K562 (cell line): ENCODE results near the gene KRAS. TPM values are rescaled to one million over a fixed set of nuclear protein-coding genes. Genes with fewer than 3 reads are reported as not detected.

ENCODE experiments used
- ATF1 ChIP-seq, 2 experiments: fragments of 450-650 bp in 1 of 2; IDR thresholded peaks; 2 replicates each; pipeline ENCODE4 v1.6.1; 2016; ENCODE audit warnings: missing compliant biosample characterization in 1 of 2, missing genetic modification characterization in 1 of 2
- CBX3 ChIP-seq, 2 experiments: IDR thresholded peaks; 1 replicate in 1 of 2; 2 replicates in 1 of 2; pipeline ENCODE4 v1.6.1; 2012; ENCODE audit warnings: inconsistent platforms in 2 of 2, low read length in 2 of 2, borderline replicate concordance in 1 of 2, control low read depth in 1 of 2
- CREB1 ChIP-seq, 2 experiments: sonication (generic) in 1 of 2; formaldehyde crosslinking in 1 of 2; IDR thresholded peaks; 2 replicates each; pipeline versions ENCODE4 v1.6.1 to v1.8.0; 2012 to 2022; ENCODE audit warnings: inconsistent platforms in 1 of 2, mild to moderate bottlenecking in 1 of 2, missing genetic modification reagents in 1 of 2, moderate library complexity in 1 of 2
- ETV1 ChIP-seq: fragments of 450-650 bp; conservative IDR thresholded peaks from 2 replicates; pipeline ENCODE4 v1.6.1; 2016; ENCODE audit warnings: missing genetic modification characterization, control low read depth, low read depth, missing compliant biosample characterization
- FOSL1 ChIP-seq: fragments of 200-800 bp; sonication (Bioruptor generic); conservative IDR thresholded peaks from 2 replicates; pipeline ENCODE4 v1.6.1; 2016; ENCODE audit warnings: missing genetic modification characterization, missing compliant biosample characterization
- FOXJ2 ChIP-seq: fragments of 200-800 bp; sonication (Bioruptor generic); IDR thresholded peaks from 2 replicates; pipeline ENCODE4 v1.6.1; 2016; ENCODE audit warnings: missing genetic modification characterization, missing compliant biosample characterization
- HDGF ChIP-seq: fragments of 450-650 bp; IDR thresholded peaks from 2 replicates; pipeline ENCODE4 v1.6.1; 2016
- HEY1 ChIP-seq: fragments of 250-450 bp; sonication (Bioruptor Pico); IDR thresholded peaks from 2 replicates; pipeline ENCODE4 v1.5.0; 2020; ENCODE audit warnings: mild to moderate bottlenecking, moderate library complexity, borderline replicate concordance
- HMGXB4 ChIP-seq: sonication (generic); formaldehyde crosslinking; IDR thresholded peaks from 2 replicates; pipeline ENCODE4 v1.8.1; 2023; ENCODE audit warnings: mild to moderate bottlenecking, missing genetic modification reagents
- ILF3 ChIP-seq: fragments of 450-650 bp; IDR thresholded peaks from 2 replicates; pipeline ENCODE4 v1.6.1; 2018; ENCODE audit warnings: antibody characterized with exemption, mild to moderate bottlenecking, moderate library complexity, borderline replicate concordance
- KDM1A ChIP-seq, 2 experiments: fragments of 450-650 bp; IDR thresholded peaks; 2 replicates each; pipeline ENCODE4 v1.6.1; 2016; ENCODE audit warnings: mild to moderate bottlenecking in 2 of 2
- KDM4B ChIP-seq, 2 experiments: fragments of 450-650 bp in 1 of 2; sonication (generic) in 1 of 2; IDR thresholded peaks; 2 replicates each; pipeline ENCODE4 v1.6.1; 2016 to 2017; ENCODE audit warnings: borderline replicate concordance in 2 of 2, antibody characterized with exemption in 1 of 2, low read depth in 1 of 2, mild to moderate bottlenecking in 1 of 2
- MXD1 ChIP-seq: fragments of 250-450 bp; sonication (Bioruptor Pico); IDR thresholded peaks from 2 replicates; pipeline ENCODE4 v1.8.0; 2021; ENCODE audit warnings: borderline replicate concordance, mild to moderate bottlenecking, moderate library complexity; ENCODE audit not compliant: poor library complexity, severe bottlenecking
- MYC ChIP-seq, 2 experiments: fragments of 250-450 bp in 1 of 2; sonication (Bioruptor Pico) in 1 of 2; IDR thresholded peaks; 2 replicates each; pipeline versions ENCODE4 v1.5.1 to v1.6.1; 2012 to 2021; ENCODE audit warnings: low read depth in 2 of 2, borderline replicate concordance in 1 of 2, improper control_type of control experiment in 1 of 2, low read length in 1 of 2, mild to moderate bottlenecking in 1 of 2, moderate library complexity in 1 of 2
- PHTF2 ChIP-seq: fragments of 250-450 bp; sonication (Bioruptor Pico); IDR thresholded peaks from 2 replicates; pipeline ENCODE4 v1.5.0; 2021; ENCODE audit warnings: mild to moderate bottlenecking
- POLR2A ChIP-seq: fragments of 450-650 bp; conservative IDR thresholded peaks from 2 replicates; pipeline ENCODE4 v1.6.1; 2016
- RBM15 ChIP-seq: fragments of 200-400 bp; formaldehyde crosslinking; IDR thresholded peaks from 2 replicates; pipeline ENCODE4 v1.6.1; 2018; ENCODE audit warnings: mild to moderate bottlenecking, low read length, moderate library complexity; ENCODE audit not compliant: insufficient read depth
- SETDB1 ChIP-seq: IDR thresholded peaks from one replicate; pipeline ENCODE4 v1.6.1; 2012; ENCODE audit warnings: low read length, control low read depth, inconsistent platforms
- SPI1 ChIP-seq: IDR thresholded peaks from 2 replicates; pipeline ENCODE4 v1.6.1; 2011; ENCODE audit warnings: low read depth, low read length, control low read depth, borderline replicate concordance
- USF2 ChIP-seq: sonication (generic); formaldehyde crosslinking; IDR thresholded peaks from 2 replicates; pipeline ENCODE4 v1.5.0; 2020; ENCODE audit warnings: missing genetic modification reagents
- XRCC4 ChIP-seq: IDR thresholded peaks from one replicate; pipeline ENCODE4 v1.6.1; 2011; ENCODE audit not compliant: insufficient read depth, insufficient read length; ENCODE audit errors: extremely low read depth
- ZBTB12 ChIP-seq: fragments of 250-450 bp; sonication (Bioruptor Pico); IDR thresholded peaks from 2 replicates; pipeline ENCODE4 v1.4.0; 2020
- ZNF143 ChIP-seq: sonication (generic); formaldehyde crosslinking; IDR thresholded peaks from 2 replicates; pipeline ENCODE4 v1.9.0; 2022; ENCODE audit warnings: mild to moderate bottlenecking, missing genetic modification reagents
- ZNF764 ChIP-seq: fragments of 250-450 bp; sonication (Bioruptor Pico); IDR thresholded peaks from 2 replicates; pipeline ENCODE4 v1.4.0; 2020; ENCODE audit warnings: low read depth, mild to moderate bottlenecking, moderate library complexity
- polyA plus RNA-seq, 8 experiments: library from polyadenylated mRNA; depleted of rRNA in 4 of 8; stranded (reverse) in 5 of 8; unstranded in 3 of 8; fragments of >200 nt; fragmentation: Nextera tagmentation in 2 of 8; fragmentation: Illumina TruSeq in 1 of 8; extraction: Ambion mirVana in 2 of 8; extraction: Trizol in 1 of 8; gene quantifications; 2 replicates each; pipeline versions ENCODE4 v1.2.1 to v1.2.3, GENCODE V29; 2011 to 2014; ENCODE audit warnings: inconsistent platforms in 1 of 8, missing spikeins in 1 of 8
- total RNA-seq, 7 experiments: library from RNA; depleted of rRNA in 6 of 7; stranded (reverse); fragments of >200 nt in 6 of 7; fragmentation: Illumina TruSeq in 2 of 7; extraction: Trizol in 2 of 7; gene quantifications; 2 replicates each; pipeline versions ENCODE4 v1.2.1 to v1.2.3, GENCODE V29; 2011 to 2021; ENCODE audit warnings: low replicate concordance in 1 of 7

KRAS gene
- total and polyA plus RNA-seq, 9 of the 15 experiments (the other 6 are each of a cell fraction or from before 2014, with no cell fraction given), result 7.2 to 21.2 (median 12.7) TPM

GRCh38 chr12:25276199-25276937, 25.6 kb upstream of the KRAS start (continued):
- TF ChIP-seq FOSL1 (tag), result peak; percentile 78
- peak; percentile 60 for TF ChIP-seq CREB1 (IDR thresholded peaks at IDR 0.05)
- TF ChIP-seq CREB1 (CRISPR knock-in tag; IDR thresholded peaks at IDR 0.05), result no peak
- no peak for TF ChIP-seq SETDB1
- TF ChIP-seq ATF1 (CRISPR knock-in tag; IDR thresholded peaks at IDR 0.05), result no peak
- TF ChIP-seq ATF1 (tag; IDR thresholded peaks at IDR 0.05), result peak; percentile 57; the same call in 1 of the 2 replicates
- no peak for TF ChIP-seq KDM4B (IDR thresholded peaks at IDR 0.05; ENCODE audit: borderline replicate concordance in 2 of 2, low read depth in 1 of 2)
- TF ChIP-seq XRCC4, result no peak
- peak; percentile 24; the same call in 1 of the 2 replicates for TF ChIP-seq FOXJ2
- TF ChIP-seq ILF3, result no peak
- TF ChIP-seq HMGXB4 (CRISPR knock-in tag), result no peak
- TF ChIP-seq MXD1 (CRISPR knock-in tag), result no peak
- TF ChIP-seq HDGF, result peak; percentile 26; the same call in 1 of the 2 replicates
- 0 out of 2 replicates have a peak, but pooled peaks have one; percentile 31 for TF ChIP-seq ETV1
- TF ChIP-seq KDM1A (IDR thresholded peaks at IDR 0.05), result no peak
- TF ChIP-seq RBM15, result no peak
- TF ChIP-seq HEY1, result no peak
- no peak for TF ChIP-seq ZNF764 (CRISPR knock-in tag)
- TF ChIP-seq MYC (IDR thresholded peaks at IDR 0.05; ENCODE audit: low read depth, low read length), result peak; percentile 58; the same call in 1 of the 2 replicates
- no peak for TF ChIP-seq MYC (CRISPR knock-in tag; IDR thresholded peaks at IDR 0.05; ENCODE audit: borderline replicate concordance, low read depth)
- no peak for TF ChIP-seq CBX3 (IDR thresholded peaks at IDR 0.05; ENCODE audit: borderline replicate concordance in 1 of 2, low read length in 2 of 2)
- TF ChIP-seq PHTF2, result no peak
- no peak for TF ChIP-seq ZBTB12 (CRISPR knock-in tag)
- TF ChIP-seq USF2 (CRISPR knock-in tag), result no peak
- no peak for TF ChIP-seq ZNF143 (CRISPR knock-in tag)
- peak; percentile 73; the same call in 1 of the 2 replicates for TF ChIP-seq SPI1
- no peak for TF ChIP-seq POLR2A
